Effector memory CD4-positive, alpha-beta T cell (primary cell): ENCODE data around the gene ATXN2L.

Experiments
- DNase-seq, 3 donors: peaks; one replicate each; pipeline ENCODE4 v3.0.0-alpha.2; 2020
- H3K27ac ChIP-seq: 2 replicates; pipeline ENCODE4 v1.7.0; 2013; ENCODE audit warnings: mild to moderate bottlenecking, low read length, moderate library complexity; ENCODE audit not compliant: insufficient read depth, poor library complexity, severe bottlenecking
- H3K27me3 ChIP-seq: replicated peaks from 2 replicates; pipeline ENCODE4 v1.7.0; 2013; ENCODE audit warnings: mild to moderate bottlenecking, low read length; ENCODE audit not compliant: insufficient read depth, control insufficient read depth, poor library complexity, severe bottlenecking
- H3K36me3 ChIP-seq: 2 replicates; pipeline ENCODE4 v1.7.0; 2013; ENCODE audit warnings: mild to moderate bottlenecking, low read length, moderate library complexity; ENCODE audit not compliant: control insufficient read depth, insufficient read depth
- H3K4me1 ChIP-seq: 2 replicates; pipeline ENCODE4 v1.7.0; 2013; ENCODE audit warnings: low read length, mild to moderate bottlenecking; ENCODE audit not compliant: control insufficient read depth, insufficient read depth, poor library complexity, severe bottlenecking
- H3K4me3 ChIP-seq: 2 replicates; pipeline ENCODE4 v1.7.0; 2013; ENCODE audit warnings: low read length, low read depth, mild to moderate bottlenecking; ENCODE audit not compliant: insufficient read depth, poor library complexity, severe bottlenecking
- H3K9me3 ChIP-seq: 2 replicates; pipeline ENCODE4 v1.7.0; 2013; ENCODE audit warnings: mild to moderate bottlenecking, low read length, moderate library complexity; ENCODE audit not compliant: control insufficient read depth

Gene ATXN2L

DNA sequence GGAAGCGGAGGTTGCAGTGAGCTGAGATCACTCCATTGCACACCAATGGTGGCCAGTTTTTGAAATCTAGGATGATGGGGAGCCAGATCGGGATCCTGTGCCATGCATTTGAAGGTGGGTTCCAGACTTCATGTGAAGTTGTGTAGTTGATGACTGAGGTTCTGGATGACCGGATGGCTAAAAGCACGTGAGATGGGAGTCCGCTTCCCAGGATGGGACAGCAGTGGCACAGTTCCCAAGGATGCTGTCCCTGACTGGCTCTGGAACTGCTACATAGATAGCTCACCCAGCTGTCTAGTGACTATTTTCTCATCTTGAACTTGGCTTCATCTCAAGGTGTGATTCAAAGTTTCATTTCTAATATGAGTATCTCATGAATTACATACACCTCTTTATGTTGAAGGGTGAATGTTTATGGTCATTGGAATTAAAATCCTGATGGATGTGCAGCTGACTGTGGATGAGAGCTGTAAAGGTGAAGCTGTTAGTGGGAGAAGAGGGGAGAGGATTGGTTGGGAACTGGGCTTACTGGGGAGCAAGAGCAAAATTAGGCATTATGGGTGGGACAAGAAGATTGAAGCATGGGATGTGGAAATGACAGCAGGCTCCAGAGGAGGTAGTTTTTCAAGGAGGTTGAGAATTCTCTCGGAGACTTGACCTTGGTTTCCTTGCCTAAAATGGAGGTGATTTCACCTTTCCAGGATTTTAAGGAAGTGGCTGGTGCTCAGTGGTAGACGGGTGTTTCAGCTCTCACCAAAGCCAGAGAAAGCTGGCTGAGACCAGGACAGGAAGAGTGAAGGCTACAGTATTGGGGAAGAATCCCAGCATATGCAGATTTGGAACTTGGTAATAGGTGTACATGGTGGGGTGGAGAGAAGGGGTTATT is 15.1 kb downstream of the ATXN2L start:
- DNase-seq: no peak
- no peaks in the 10 kb centered on the region for H3K9me3 ChIP-seq
- H3K4me3 ChIP-seq: no peak overlapping the region
- H3K27me3 ChIP-seq: no peaks in the 10 kb centered on the region
- no peak overlapping the region for H3K27ac ChIP-seq
- no peaks in the 10 kb centered on the region for H3K4me1 ChIP-seq
- peaks cover 65% of the 10 kb centered on the region for H3K36me3 ChIP-seq

DNA sequence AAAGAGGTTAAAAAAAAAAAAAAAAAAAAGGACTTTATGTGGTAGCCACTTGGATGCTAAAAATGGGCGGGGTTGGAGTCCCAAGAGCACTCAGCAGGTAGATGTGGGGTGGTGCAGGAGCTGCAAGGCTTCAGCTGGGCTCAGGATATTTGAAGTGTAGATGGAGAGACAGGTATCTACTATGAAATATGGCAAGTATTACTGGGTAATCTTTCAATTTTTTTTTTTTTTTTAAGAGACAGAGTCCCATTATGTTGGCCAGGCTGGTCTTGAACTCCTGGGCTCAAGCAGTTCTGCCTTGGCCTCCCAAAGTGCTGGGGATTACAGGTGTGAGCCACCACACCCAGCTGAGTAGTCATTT is 15.7 kb downstream of the ATXN2L start:
- H3K36me3 ChIP-seq: peaks cover 65% of the 10 kb centered on the region
- no peak overlapping the region for H3K4me3 ChIP-seq
- no peaks in the 10 kb centered on the region for H3K27me3 ChIP-seq
- no peaks in the 10 kb centered on the region for H3K9me3 ChIP-seq
- no peak for DNase-seq
- H3K4me1 ChIP-seq: no peaks in the 10 kb centered on the region
- H3K27ac ChIP-seq: no peak overlapping the region

GRCh38 chr16:28839004-28839639 is 16.3 kb downstream of the ATXN2L start:
- DNase-seq: no peak
- Histone ChIP-seq H3K36me3 (peaks cover 65% of the 10 kb centered on the region), H3K9me3 (no peaks in the 10 kb centered on the region), H3K4me3 (no peak overlapping the region), H3K4me1 (no peaks in the 10 kb centered on the region), H3K27ac (no peak overlapping the region), H3K27me3 (no peaks in the 10 kb centered on the region)

- no peaks in the 10 kb centered on the region for H3K27me3 ChIP-seq
- H3K4me3 ChIP-seq: no peak overlapping the region
- no peaks in the 10 kb centered on the region for H3K4me1 ChIP-seq
- no peak for DNase-seq
- H3K36me3 ChIP-seq: peaks cover 60% of the 10 kb centered on the region
- H3K9me3 ChIP-seq: no peaks in the 10 kb centered on the region
- no peak overlapping the region for H3K27ac ChIP-seq
These were observed 17.1 kb downstream of the ATXN2L start for GRCh38 chr16:28839899-28840298.

GRCh38 chr16:28842696-28843095 is 19.9 kb downstream of the ATXN2L start:
- Histone ChIP-seq H3K27ac (no peak overlapping the region), H3K36me3 (peaks cover 33% of the 10 kb centered on the region), H3K4me1 (peaks cover 19% of the 10 kb centered on the region), H3K4me3 (no peak overlapping the region), H3K9me3 (no peaks in the 10 kb centered on the region), H3K27me3 (no peaks in the 10 kb centered on the region)
- DNase-seq: no peak

DNA sequence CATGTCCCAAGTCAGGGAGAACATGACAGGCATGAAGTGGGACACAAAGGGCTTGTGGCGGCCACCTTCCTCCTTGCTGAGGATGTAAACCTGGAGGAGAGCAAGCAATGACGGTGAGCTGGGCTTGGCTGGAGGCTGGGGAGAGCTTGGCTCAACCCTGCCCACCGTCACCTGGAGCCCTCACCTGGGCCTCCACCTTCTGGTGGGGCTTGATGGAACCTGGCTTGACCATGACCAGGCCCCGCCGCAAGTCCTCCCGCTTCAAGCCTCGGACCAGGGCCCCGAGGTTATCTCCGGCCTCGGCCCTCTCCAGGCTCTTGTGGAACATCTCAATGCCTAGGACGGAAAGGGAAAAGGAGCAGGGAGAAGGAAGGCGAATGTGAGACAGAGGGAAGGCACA is 21.0 kb downstream of the ATXN2L start:
- peaks cover 19% of the 10 kb centered on the region for H3K4me1 ChIP-seq
- no peak for DNase-seq
- no peaks in the 10 kb centered on the region for H3K27me3 ChIP-seq
- no peak overlapping the region for H3K4me3 ChIP-seq
- H3K27ac ChIP-seq: no peak overlapping the region
- H3K9me3 ChIP-seq: no peaks in the 10 kb centered on the region
- H3K36me3 ChIP-seq: peaks cover 27% of the 10 kb centered on the region

DNA sequence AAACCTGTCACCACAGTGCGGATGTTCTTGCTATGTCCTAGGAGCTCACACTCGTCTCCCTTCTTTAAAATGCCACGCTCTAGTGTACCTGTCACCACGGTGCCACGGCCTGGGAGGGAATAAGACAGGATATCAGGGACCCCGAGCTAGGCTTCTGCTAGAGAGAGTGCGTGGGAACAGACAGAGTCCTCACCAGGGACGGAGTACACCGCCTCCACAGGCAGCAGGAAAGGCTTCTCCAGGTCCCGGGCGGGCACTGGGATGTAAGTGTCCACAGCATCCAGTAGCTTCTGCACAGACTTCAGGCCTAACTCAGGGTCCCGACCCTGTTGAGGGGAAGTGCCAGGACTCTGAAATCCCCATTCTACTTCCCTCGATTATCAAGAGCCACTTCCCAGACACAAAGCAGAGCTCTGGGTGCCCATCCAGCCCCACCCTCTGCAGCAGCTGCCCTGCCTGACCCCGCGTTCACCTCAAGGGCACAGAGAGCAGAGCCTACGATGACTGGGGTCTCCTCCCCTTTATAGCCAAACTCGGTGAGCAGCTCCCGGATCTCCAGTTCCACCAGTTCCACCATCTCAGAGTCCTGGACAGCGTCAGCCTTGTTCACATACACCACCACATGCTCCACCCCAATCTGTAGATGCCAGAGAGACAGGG is 21.6 kb downstream of the ATXN2L start:
- H3K27me3 ChIP-seq: no peaks in the 10 kb centered on the region
- peaks cover 19% of the 10 kb centered on the region for H3K4me1 ChIP-seq
- no peak for DNase-seq
- no peak overlapping the region for H3K27ac ChIP-seq
- peaks cover 27% of the 10 kb centered on the region for H3K36me3 ChIP-seq
- no peak overlapping the region for H3K4me3 ChIP-seq
- no peaks in the 10 kb centered on the region for H3K9me3 ChIP-seq

- Histone ChIP-seq H3K27me3 (no peaks in the 10 kb centered on the region), H3K27ac (peak overlapping the region; percentile 87), H3K4me3 (peak overlapping the region; percentile 89), H3K9me3 (no peaks in the 10 kb centered on the region), H3K4me1 (peaks cover 19% of the 10 kb centered on the region), H3K36me3 (peaks cover 27% of the 10 kb centered on the region)
- no peak for DNase-seq
These were observed 22.5 kb downstream of the ATXN2L start for GRCh38 chr16:28845293-28845692.

- no peak for DNase-seq
- no peaks in the 10 kb centered on the region for H3K27me3 ChIP-seq
- H3K27ac ChIP-seq: peak overlapping the region; percentile 87
- H3K4me3 ChIP-seq: peak overlapping the region; percentile 89
- no peaks in the 10 kb centered on the region for H3K9me3 ChIP-seq
- peaks cover 19% of the 10 kb centered on the region for H3K4me1 ChIP-seq
- peaks cover 27% of the 10 kb centered on the region for H3K36me3 ChIP-seq
These were observed 22.9 kb downstream of the ATXN2L start for GRCh38 chr16:28845761-28846079.
